WTC11 (cell line): Measurements from ENCODE around the gene APOBEC2. TPM values are rescaled to one million over a fixed set of nuclear protein-coding genes. Genes with fewer than 3 reads are reported as not detected.
A peak's percentile ranks its signal among the peaks of the same experiment; 100 is the strongest.

Source experiments
- ATAC-seq: fragments of 200-7000 bp; cut with Tn5 transposase; 2 replicates; pipeline ENCODE4 v1.10.0; 2021; ENCODE audit warnings: mild to moderate bottlenecking, moderate library complexity
- CTCF ChIA-PET: fragments of 300-600 bp; sonication (Branson Sonifier 250); formaldehyde crosslinking; loops from one replicate; lab custom pipeline; 2021; ENCODE audit warnings: antibody characterized with exemption; lab: Charles Lee
- POLR2A ChIA-PET: fragments of 350-600 bp; sonication (Branson Sonifier 250); formaldehyde crosslinking; loops from one replicate; lab custom pipeline; 2021; ENCODE audit warnings: antibody characterized with exemption; lab: Charles Lee
- DNase-seq: peaks from one replicate; pipeline ENCODE4 v3.0.0; 2021; ENCODE audit warnings: low spot score
- H3K27ac Mint-ChIP-seq: 2 replicates; pipeline ENCODE4 v1.8.0; 2021; ENCODE audit warnings: mixed read lengths
- H3K27me3 Mint-ChIP-seq: 2 replicates; pipeline ENCODE4 v1.8.0; 2021; ENCODE audit warnings: low read depth, mild to moderate bottlenecking, moderate library complexity, mixed read lengths
- H3K36me3 Mint-ChIP-seq: 2 replicates; pipeline ENCODE4 v1.8.0; 2021; ENCODE audit warnings: mixed read lengths
- H3K4me1 Mint-ChIP-seq: 2 replicates; pipeline ENCODE4 v1.8.0; 2022; ENCODE audit warnings: mixed read lengths
- H3K4me3 Mint-ChIP-seq: 2 replicates; pipeline ENCODE4 v1.8.0; 2021; ENCODE audit warnings: mild to moderate bottlenecking, moderate library complexity, mixed read lengths
- H3K9me3 Mint-ChIP-seq: 2 replicates; pipeline ENCODE4 v1.8.0; 2021; ENCODE audit warnings: mixed read lengths
- CREB1 ChIP-seq: sonication (generic); formaldehyde crosslinking; IDR thresholded peaks from 2 replicates; pipeline ENCODE4 v1.8.0; 2023; ENCODE audit warnings: mild to moderate bottlenecking, missing genetic modification reagents
- CREM ChIP-seq: sonication (generic); formaldehyde crosslinking; IDR thresholded peaks from 2 replicates; pipeline ENCODE4 v1.8.1; 2022; ENCODE audit warnings: mild to moderate bottlenecking, missing genetic modification reagents, moderate library complexity
- FOXJ3 ChIP-seq: sonication (generic); formaldehyde crosslinking; IDR thresholded peaks from 2 replicates; pipeline ENCODE4 v1.9.0; 2021; ENCODE audit warnings: missing genetic modification reagents, mild to moderate bottlenecking, borderline replicate concordance
- IRF2 ChIP-seq: sonication (generic); formaldehyde crosslinking; IDR thresholded peaks from 2 replicates; pipeline ENCODE4 v1.8.0; 2022; ENCODE audit warnings: low read depth, missing genetic modification reagents, borderline replicate concordance
- MXD4 ChIP-seq: fragments of 250-450 bp; sonication (Bioruptor Pico); IDR thresholded peaks from 2 replicates; pipeline ENCODE4 v1.8.0; 2021; ENCODE audit warnings: mild to moderate bottlenecking, moderate library complexity, borderline replicate concordance
- NFATC4 ChIP-seq: fragments of 250-450 bp; sonication (Bioruptor Pico); IDR thresholded peaks from 2 replicates; pipeline ENCODE4 v1.9.0; 2021; ENCODE audit warnings: mild to moderate bottlenecking
- RELA ChIP-seq: sonication (generic); formaldehyde crosslinking; IDR thresholded peaks from 2 replicates; pipeline ENCODE4 v1.8.1; 2022; ENCODE audit warnings: missing genetic modification reagents, mild to moderate bottlenecking, borderline replicate concordance
- SOX15 ChIP-seq: fragments of 250-450 bp; sonication (Bioruptor Pico); IDR thresholded peaks from 2 replicates; pipeline ENCODE4 v1.9.0; 2021; ENCODE audit warnings: mild to moderate bottlenecking
- ZBTB21 ChIP-seq: sonication (generic); formaldehyde crosslinking; IDR thresholded peaks from 2 replicates; pipeline ENCODE4 v1.8.1; 2023; ENCODE audit warnings: mild to moderate bottlenecking, missing genetic modification reagents, borderline replicate concordance
- ZNF317 ChIP-seq: sonication (generic); formaldehyde crosslinking; IDR thresholded peaks from 2 replicates; pipeline ENCODE4 v1.8.1; 2023; ENCODE audit warnings: low read depth, mild to moderate bottlenecking, moderate library complexity, missing genetic modification reagents, borderline replicate concordance
- total RNA-seq: library from RNA; stranded (reverse); gene quantifications from 3 replicates; pipeline ENCODE4 v1.2.3, GENCODE V29; 2021
- TF ChIP-seq, protein P1 (sequence below): sonication (generic); formaldehyde crosslinking; IDR thresholded peaks from 2 replicates; pipeline ENCODE4 v1.8.0; 2023; ENCODE audit warnings: missing genetic modification reagents, mild to moderate bottlenecking, borderline replicate concordance
- TF ChIP-seq, protein P2 (sequence below): sonication (generic); formaldehyde crosslinking; IDR thresholded peaks from 2 replicates; pipeline ENCODE4 v1.8.1; 2023; ENCODE audit warnings: mild to moderate bottlenecking, missing genetic modification reagents, moderate library complexity
- TF ChIP-seq, protein P3 (sequence below): sonication (generic); formaldehyde crosslinking; IDR thresholded peaks from 2 replicates; pipeline ENCODE4 v1.8.0; 2022; ENCODE audit warnings: mild to moderate bottlenecking, missing genetic modification reagents
- TF ChIP-seq, protein P4 (sequence below): fragments of 250-450 bp; sonication (Bioruptor Pico); IDR thresholded peaks from 2 replicates; pipeline ENCODE4 v1.9.0; 2021; ENCODE audit warnings: mild to moderate bottlenecking
- TF ChIP-seq, protein P5 (sequence below): sonication (generic); formaldehyde crosslinking; IDR thresholded peaks from 2 replicates; pipeline ENCODE4 v1.8.0; 2022; ENCODE audit warnings: missing genetic modification reagents
- TF ChIP-seq, protein P6 (sequence below): sonication (generic); formaldehyde crosslinking; IDR thresholded peaks from 2 replicates; pipeline ENCODE4 v1.8.1; 2022; ENCODE audit warnings: low read depth, mild to moderate bottlenecking, moderate library complexity, missing genetic modification reagents, borderline replicate concordance
- TF ChIP-seq, protein P7 (sequence below): sonication (generic); formaldehyde crosslinking; IDR thresholded peaks from 2 replicates; pipeline ENCODE4 v1.8.1; 2023; ENCODE audit warnings: mild to moderate bottlenecking, missing genetic modification reagents, borderline replicate concordance

APOBEC2 gene
- total RNA-seq, 1 experiment from 2014 or later: not detected

DNA sequence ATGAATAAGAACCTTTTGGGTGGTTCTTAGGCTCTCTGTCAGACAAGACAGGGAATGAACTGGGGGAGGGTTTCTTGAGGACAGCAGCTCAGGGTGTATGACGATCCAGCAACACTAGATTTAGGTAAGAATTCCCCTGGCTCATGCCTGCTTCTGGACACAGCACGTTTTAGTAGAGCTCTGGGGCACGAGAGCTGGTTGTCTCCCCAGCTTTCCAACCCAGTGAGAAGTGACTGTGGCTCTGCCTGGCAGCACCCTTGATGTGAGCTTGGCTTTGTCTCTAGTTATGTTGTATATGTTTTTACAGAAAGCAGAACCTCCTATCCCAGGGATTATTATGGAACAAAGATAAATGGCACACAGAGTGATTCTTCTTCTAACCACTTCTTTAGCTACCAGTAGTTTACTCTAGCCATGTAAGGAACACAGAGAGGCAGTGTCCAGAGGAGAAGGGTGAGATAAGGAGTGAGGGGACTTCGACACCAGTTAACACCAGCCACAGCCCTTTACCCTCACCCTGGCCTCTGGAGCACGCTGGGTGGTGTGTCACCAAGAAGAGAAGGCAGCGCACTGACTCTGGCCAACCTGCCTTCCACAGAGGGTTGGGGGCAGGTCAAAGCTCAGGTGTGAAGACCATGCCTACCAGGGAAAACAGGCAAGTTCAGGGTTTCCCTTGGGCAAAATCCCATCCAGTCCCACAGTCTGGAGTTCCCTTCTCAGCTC lies 3.9 kb downstream of the APOBEC2 start:
- DNase-seq (no peak), ATAC-seq (no peak)
- no peaks in the 10 kb centered on the region for H3K9me3 Mint-ChIP-seq
- no peak overlapping the region for H3K27ac Mint-ChIP-seq
- ChIA-PET CTCF (interaction anchor here (2.3 to 2.6 kb wide), 2 partner anchors 17 to 29 kb away, joined by 13 read pairs; partner anchors contain the start of gene UNC5CL), POLR2A (interaction anchor here (0.6 kb wide), 1 partner anchor 141 kb away, joined by 3 read pairs; no protein-coding TSS in a partner anchor)
- no peaks in the 10 kb centered on the region for H3K27me3 Mint-ChIP-seq
- H3K36me3 Mint-ChIP-seq: peaks cover under 1% of the 10 kb centered on the region; the same call in 1 of the 2 replicates
- TF ChIP-seq SOX15 (CRISPR knock-in tag) (no peak), ZBTB21 (CRISPR knock-in tag) (no peak)
- TF ChIP-seq, protein P1, sequence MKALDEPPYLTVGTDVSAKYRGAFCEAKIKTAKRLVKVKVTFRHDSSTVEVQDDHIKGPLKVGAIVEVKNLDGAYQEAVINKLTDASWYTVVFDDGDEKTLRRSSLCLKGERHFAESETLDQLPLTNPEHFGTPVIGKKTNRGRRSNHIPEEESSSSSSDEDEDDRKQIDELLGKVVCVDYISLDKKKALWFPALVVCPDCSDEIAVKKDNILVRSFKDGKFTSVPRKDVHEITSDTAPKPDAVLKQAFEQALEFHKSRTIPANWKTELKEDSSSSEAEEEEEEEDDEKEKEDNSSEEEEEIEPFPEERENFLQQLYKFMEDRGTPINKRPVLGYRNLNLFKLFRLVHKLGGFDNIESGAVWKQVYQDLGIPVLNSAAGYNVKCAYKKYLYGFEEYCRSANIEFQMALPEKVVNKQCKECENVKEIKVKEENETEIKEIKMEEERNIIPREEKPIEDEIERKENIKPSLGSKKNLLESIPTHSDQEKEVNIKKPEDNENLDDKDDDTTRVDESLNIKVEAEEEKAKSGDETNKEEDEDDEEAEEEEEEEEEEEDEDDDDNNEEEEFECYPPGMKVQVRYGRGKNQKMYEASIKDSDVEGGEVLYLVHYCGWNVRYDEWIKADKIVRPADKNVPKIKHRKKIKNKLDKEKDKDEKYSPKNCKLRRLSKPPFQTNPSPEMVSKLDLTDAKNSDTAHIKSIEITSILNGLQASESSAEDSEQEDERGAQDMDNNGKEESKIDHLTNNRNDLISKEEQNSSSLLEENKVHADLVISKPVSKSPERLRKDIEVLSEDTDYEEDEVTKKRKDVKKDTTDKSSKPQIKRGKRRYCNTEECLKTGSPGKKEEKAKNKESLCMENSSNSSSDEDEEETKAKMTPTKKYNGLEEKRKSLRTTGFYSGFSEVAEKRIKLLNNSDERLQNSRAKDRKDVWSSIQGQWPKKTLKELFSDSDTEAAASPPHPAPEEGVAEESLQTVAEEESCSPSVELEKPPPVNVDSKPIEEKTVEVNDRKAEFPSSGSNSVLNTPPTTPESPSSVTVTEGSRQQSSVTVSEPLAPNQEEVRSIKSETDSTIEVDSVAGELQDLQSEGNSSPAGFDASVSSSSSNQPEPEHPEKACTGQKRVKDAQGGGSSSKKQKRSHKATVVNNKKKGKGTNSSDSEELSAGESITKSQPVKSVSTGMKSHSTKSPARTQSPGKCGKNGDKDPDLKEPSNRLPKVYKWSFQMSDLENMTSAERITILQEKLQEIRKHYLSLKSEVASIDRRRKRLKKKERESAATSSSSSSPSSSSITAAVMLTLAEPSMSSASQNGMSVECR: no peak
- TF ChIP-seq, protein P2, sequence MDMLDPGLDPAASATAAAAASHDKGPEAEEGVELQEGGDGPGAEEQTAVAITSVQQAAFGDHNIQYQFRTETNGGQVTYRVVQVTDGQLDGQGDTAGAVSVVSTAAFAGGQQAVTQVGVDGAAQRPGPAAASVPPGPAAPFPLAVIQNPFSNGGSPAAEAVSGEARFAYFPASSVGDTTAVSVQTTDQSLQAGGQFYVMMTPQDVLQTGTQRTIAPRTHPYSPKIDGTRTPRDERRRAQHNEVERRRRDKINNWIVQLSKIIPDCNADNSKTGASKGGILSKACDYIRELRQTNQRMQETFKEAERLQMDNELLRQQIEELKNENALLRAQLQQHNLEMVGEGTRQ (CRISPR knock-in tag): no peak
- TF ChIP-seq, protein P3, sequence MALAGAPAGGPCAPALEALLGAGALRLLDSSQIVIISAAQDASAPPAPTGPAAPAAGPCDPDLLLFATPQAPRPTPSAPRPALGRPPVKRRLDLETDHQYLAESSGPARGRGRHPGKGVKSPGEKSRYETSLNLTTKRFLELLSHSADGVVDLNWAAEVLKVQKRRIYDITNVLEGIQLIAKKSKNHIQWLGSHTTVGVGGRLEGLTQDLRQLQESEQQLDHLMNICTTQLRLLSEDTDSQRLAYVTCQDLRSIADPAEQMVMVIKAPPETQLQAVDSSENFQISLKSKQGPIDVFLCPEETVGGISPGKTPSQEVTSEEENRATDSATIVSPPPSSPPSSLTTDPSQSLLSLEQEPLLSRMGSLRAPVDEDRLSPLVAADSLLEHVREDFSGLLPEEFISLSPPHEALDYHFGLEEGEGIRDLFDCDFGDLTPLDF (CRISPR knock-in tag): no peak
- H3K4me1 Mint-ChIP-seq: peaks cover 29% of the 10 kb centered on the region
- H3K4me3 Mint-ChIP-seq: no peak overlapping the region

DNA sequence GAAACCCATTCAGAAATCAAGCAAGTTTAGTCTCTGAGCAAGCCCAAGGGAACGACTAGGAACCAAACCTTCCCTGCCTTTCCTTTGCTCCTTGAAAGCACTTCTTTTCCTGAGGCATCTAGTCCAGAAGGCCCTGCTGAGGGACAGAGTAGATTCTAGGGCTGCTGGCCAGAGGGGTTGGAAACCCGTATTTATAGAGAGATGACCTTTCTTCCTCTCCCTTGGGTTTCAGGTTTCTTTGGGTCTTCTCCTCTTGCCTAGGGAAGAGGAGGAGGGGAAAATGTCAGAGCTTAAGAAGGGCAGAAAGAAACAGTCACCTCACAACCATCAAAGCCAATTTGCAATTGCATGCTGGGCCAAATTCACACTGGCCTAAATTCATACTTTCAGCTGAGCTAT lies 5.8 kb downstream of the APOBEC2 start:
- ATAC-seq (no peak), DNase-seq (no peak)
- Mint-ChIP-seq H3K4me3 (no peak overlapping the region), H3K4me1 (peaks cover 16% of the 10 kb centered on the region), H3K27ac (peak overlapping the region; percentile 16; the same call in 1 of the 2 replicates), H3K36me3 (peaks cover 5% of the 10 kb centered on the region; the same call in 1 of the 2 replicates), H3K27me3 (no peaks in the 10 kb centered on the region), H3K9me3 (no peaks in the 10 kb centered on the region)
- ChIA-PET CTCF (interaction anchor here (0.9 to 1.1 kb wide), 2 partner anchors 9 to 19 kb away, joined by 3 read pairs; partner anchors contain the start of gene UNC5CL), POLR2A (no interaction called here)
- TF ChIP-seq NFATC4 (CRISPR knock-in tag) (no peak), ZNF317 (CRISPR knock-in tag) (no peak), FOXJ3 (CRISPR knock-in tag) (no peak), CREB1 (CRISPR knock-in tag) (no peak), RELA (CRISPR knock-in tag) (no peak), MXD4 (CRISPR knock-in tag) (no peak), IRF2 (CRISPR knock-in tag) (no peak), CREM (CRISPR knock-in tag) (no peak)
- TF ChIP-seq, protein P4, sequence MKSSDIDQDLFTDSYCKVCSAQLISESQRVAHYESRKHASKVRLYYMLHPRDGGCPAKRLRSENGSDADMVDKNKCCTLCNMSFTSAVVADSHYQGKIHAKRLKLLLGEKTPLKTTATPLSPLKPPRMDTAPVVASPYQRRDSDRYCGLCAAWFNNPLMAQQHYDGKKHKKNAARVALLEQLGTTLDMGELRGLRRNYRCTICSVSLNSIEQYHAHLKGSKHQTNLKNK (CRISPR knock-in tag): no peak
- TF ChIP-seq, protein P5, sequence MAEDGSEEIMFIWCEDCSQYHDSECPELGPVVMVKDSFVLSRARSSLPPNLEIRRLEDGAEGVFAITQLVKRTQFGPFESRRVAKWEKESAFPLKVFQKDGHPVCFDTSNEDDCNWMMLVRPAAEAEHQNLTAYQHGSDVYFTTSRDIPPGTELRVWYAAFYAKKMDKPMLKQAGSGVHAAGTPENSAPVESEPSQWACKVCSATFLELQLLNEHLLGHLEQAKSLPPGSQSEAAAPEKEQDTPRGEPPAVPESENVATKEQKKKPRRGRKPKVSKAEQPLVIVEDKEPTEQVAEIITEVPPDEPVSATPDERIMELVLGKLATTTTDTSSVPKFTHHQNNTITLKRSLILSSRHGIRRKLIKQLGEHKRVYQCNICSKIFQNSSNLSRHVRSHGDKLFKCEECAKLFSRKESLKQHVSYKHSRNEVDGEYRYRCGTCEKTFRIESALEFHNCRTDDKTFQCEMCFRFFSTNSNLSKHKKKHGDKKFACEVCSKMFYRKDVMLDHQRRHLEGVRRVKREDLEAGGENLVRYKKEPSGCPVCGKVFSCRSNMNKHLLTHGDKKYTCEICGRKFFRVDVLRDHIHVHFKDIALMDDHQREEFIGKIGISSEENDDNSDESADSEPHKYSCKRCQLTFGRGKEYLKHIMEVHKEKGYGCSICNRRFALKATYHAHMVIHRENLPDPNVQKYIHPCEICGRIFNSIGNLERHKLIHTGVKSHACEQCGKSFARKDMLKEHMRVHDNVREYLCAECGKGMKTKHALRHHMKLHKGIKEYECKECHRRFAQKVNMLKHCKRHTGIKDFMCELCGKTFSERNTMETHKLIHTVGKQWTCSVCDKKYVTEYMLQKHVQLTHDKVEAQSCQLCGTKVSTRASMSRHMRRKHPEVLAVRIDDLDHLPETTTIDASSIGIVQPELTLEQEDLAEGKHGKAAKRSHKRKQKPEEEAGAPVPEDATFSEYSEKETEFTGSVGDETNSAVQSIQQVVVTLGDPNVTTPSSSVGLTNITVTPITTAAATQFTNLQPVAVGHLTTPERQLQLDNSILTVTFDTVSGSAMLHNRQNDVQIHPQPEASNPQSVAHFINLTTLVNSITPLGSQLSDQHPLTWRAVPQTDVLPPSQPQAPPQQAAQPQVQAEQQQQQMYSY (CRISPR knock-in tag): no peak
- TF ChIP-seq, protein P6, sequence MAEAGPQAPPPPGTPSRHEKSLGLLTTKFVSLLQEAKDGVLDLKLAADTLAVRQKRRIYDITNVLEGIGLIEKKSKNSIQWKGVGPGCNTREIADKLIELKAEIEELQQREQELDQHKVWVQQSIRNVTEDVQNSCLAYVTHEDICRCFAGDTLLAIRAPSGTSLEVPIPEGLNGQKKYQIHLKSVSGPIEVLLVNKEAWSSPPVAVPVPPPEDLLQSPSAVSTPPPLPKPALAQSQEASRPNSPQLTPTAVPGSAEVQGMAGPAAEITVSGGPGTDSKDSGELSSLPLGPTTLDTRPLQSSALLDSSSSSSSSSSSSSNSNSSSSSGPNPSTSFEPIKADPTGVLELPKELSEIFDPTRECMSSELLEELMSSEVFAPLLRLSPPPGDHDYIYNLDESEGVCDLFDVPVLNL (CRISPR knock-in tag): no peak
- TF ChIP-seq, protein P7, sequence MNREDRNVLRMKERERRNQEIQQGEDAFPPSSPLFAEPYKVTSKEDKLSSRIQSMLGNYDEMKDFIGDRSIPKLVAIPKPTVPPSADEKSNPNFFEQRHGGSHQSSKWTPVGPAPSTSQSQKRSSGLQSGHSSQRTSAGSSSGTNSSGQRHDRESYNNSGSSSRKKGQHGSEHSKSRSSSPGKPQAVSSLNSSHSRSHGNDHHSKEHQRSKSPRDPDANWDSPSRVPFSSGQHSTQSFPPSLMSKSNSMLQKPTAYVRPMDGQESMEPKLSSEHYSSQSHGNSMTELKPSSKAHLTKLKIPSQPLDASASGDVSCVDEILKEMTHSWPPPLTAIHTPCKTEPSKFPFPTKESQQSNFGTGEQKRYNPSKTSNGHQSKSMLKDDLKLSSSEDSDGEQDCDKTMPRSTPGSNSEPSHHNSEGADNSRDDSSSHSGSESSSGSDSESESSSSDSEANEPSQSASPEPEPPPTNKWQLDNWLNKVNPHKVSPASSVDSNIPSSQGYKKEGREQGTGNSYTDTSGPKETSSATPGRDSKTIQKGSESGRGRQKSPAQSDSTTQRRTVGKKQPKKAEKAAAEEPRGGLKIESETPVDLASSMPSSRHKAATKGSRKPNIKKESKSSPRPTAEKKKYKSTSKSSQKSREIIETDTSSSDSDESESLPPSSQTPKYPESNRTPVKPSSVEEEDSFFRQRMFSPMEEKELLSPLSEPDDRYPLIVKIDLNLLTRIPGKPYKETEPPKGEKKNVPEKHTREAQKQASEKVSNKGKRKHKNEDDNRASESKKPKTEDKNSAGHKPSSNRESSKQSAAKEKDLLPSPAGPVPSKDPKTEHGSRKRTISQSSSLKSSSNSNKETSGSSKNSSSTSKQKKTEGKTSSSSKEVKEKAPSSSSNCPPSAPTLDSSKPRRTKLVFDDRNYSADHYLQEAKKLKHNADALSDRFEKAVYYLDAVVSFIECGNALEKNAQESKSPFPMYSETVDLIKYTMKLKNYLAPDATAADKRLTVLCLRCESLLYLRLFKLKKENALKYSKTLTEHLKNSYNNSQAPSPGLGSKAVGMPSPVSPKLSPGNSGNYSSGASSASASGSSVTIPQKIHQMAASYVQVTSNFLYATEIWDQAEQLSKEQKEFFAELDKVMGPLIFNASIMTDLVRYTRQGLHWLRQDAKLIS (CRISPR knock-in tag): no peak
